NCI-H2196 (cell line): Measurements from ENCODE around the gene IL21.
A peak's percentile ranks its signal among the peaks of the same experiment; 100 is the strongest.
"Not testable (repeated sequence)": the region's sequence is repeated elsewhere in the genome, so short reads cannot be mapped to it uniquely, and the experiment has no call there.

Source experiments
- DNase-seq: peaks from one replicate; lab custom pipeline; 2025; ENCODE audit not compliant: unreplicated experiment; lab: John Stamatoyannopoulos, UW

IL21 gene

DNA sequence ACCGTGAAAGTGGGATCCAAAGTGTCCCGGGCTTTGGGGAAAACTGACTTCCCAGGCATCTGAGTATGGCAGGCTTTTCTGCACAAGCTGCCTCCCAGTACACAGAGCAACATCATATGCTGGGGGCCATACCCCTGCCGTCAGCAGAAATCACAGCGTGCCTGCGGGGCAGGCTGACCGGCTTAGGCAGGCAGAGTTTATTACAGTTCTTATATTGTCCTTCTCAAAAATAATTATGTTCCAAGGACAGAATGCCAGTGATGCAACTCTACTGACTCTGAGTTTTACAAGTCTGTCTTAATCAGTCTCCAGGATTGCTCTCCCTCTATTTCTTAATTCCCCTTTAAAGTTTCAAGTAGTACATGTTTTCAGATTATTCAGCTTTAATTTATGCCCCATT lies 37.0 kb downstream of the IL21 start:
- DNase-seq, result no peak

GRCh38 chr4:122577808-122578781 lies 42.8 kb downstream of the IL21 start:
- peak; percentile 6 for DNase-seq

DNA sequence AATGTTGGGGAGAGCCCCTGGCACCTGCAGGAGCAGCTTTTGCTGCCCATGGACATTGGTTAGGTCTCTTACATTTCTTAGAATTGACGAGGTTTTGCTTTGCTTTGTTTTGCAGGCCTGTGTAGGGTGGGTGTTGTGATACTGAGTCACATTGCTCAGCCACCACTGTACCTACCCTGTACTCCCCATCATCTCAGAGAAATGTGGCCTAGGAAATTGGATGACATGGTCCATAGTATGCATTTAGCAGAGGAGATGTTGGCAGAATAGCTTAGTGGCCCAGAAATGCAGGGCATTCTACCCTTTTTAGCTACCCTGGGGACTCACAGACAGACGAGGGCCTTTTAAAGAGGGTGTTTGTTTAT lies 43.7 kb downstream of the IL21 start:
- no peak for DNase-seq

DNA sequence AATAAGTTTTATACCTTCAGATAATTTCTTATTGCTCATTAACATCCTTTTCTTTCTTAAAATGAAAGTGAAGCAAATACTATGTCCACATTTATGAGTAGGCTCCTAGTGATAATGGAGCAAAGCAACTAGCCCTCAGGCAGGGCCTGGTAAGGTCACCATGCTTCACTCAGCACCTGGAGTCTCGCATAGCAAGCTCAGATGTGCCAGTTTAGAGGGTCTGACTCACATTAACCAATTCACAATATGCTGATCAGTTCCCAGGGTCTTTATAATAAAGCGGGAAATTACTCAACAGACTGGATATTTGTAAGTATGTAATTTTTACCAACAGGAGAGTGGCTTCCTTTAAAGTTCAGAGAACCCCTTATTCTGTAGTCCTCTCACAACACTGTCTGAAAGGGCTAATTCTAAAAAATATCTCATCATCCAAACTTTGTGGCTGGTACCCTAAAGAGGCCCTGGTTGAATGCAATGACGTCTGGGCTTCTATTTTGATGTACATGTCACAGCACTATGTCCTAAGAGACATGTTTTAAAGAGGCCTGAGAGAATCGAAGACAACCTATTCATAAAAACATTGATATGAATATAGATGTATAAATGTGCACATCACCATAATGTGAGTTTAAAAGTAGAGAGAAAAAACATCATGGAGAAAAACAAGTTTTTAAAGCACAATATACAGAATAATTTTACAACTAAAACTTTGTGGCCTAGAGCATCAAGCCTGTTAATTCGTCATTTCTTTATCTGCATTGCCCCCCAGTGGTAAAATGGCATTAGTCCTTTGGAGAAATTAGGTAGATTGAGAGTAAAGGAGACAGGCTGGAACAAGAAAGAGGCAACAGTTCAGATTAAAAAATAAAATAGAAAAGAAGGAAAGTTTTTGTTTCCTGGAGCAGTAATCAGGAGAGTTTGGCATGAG lies 44.3 kb downstream of the IL21 start:
- no peak for DNase-seq

- DNase-seq, result not testable (repeated sequence)
These were observed 46.5 kb downstream of the IL21 start for GRCh38 chr4:122574347-122574746.

DNA sequence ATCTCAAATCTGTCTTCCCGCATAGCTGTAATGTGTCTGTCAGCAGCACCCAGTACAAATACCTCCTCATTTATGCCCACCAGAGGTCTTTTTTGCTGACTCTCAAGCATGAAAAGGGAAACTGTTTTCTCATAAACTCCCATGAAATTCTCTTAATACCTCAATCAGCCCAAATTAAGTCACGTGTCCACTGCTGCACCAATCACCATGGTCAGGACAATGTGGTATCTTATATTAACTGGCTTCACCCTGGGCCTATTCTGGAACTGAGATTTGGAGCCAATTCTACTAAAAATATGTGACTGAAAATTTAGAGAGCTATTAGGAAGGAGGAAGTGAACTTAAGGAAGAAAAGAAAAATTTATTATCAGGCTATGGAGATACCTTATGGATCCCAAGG lies 58.4 kb downstream of the IL21 start:
- no peak for DNase-seq
